Ovary (tissue), 9 donors: ENCODE data around the gene TK2. TPM values are rescaled to one million over a fixed set of nuclear protein-coding genes. Genes with fewer than 3 reads are reported as not detected.

ENCODE experiments used
- DNase-seq, 5 donors: peaks; one replicate each; pipeline ENCODE4 v3.0.0-alpha.2; 2019 to 2020
- H3K27ac ChIP-seq, 2 donors: fragments of 200-600 bp; one replicate each; pipeline versions ENCODE4 v1.5.1 to v1.8.0; 2019 to 2022
- H3K27me3 ChIP-seq: fragments of 200-600 bp; one replicate; pipeline ENCODE4 v1.8.0; 2022
- H3K36me3 ChIP-seq: fragments of 200-600 bp; sonication (generic); one replicate; pipeline ENCODE4 v1.5.1; 2019
- H3K4me1 ChIP-seq: one replicate; pipeline ENCODE4 v1.8.1; 2013; ENCODE audit warnings: mild to moderate bottlenecking, moderate library complexity; ENCODE audit not compliant: insufficient read depth
- H3K4me3 ChIP-seq: fragments of 200-600 bp; sonication (generic); one replicate; pipeline ENCODE4 v1.5.1; 2017
- H3K9me3 ChIP-seq, 2 donors: fragments of 200-600 bp in 1 of 2; sonication (generic) in 1 of 2; one replicate each; pipeline versions ENCODE4 v1.5.1 to v1.8.1; 2013 to 2019; ENCODE audit warnings: mild to moderate bottlenecking in 1 of 2, moderate library complexity in 1 of 2
- CTCF ChIP-seq, 3 donors: fragments of 450-650 bp in 2 of 3; fragments of 200-600 bp in 1 of 3; IDR thresholded peaks; one replicate each; pipeline versions ENCODE4 v1.5.1 to v1.8.0; 2016 to 2022; ENCODE audit warnings: antibody characterized with exemption in 3 of 3, mild to moderate bottlenecking in 1 of 3
- EP300 ChIP-seq: sonication (generic); formaldehyde crosslinking; IDR thresholded peaks from one replicate; pipeline ENCODE4 v1.6.1; 2017; ENCODE audit warnings: antibody characterized with exemption
- POLR2A ChIP-seq: fragments of 450-650 bp; IDR thresholded peaks from one replicate; pipeline ENCODE4 v1.6.1; 2017; ENCODE audit warnings: antibody characterized with exemption, mild to moderate bottlenecking, moderate library complexity
- WGBS, 3 donors: extraction: QIAGEN DNeasy Blood & Tissue Kit in 1 of 3; methylation state at CpG; one replicate each; pipeline versions ENCODE4 v1.1.5 to v1.1.7; 2013 to 2017; 5-methylcytosine and 5-hydroxymethylcytosine counted together
- intact Hi-C, 4 donors: fragments of 100-400 bp; cut with DNase I; formaldehyde crosslinking; loops; one replicate each; pipeline versions ENCODE4 v1.11.0 to v1.15.1; 2022 to 2023
- polyA plus RNA-seq, 2 donors: library from polyadenylated mRNA; stranded (reverse); fragments of 200-250 nt in 1 of 2; fragments of 350-450 nt in 1 of 2; fragmentation: Illumina TruSeq in 1 of 2; extraction: RNeasy Lipid Tissue Mini Kit (QIAGEN cat#74804) in 1 of 2; gene quantifications; one replicate each; pipeline ENCODE4 v1.2.3, GENCODE V29; 2013 to 2014
- total RNA-seq, 7 donors: library from RNA; depleted of rRNA in 2 of 7; stranded (reverse); fragments of >200 nt in 2 of 7; fragmentation: NEBNext Ultra II Directional in 3 of 7; extraction: Animal tissue kit (Norgen Biotek cat#: 25700) in 3 of 7; gene quantifications; one replicate each; pipeline versions ENCODE4 v1.1.0 to v1.2.4, GENCODE V29; 2016 to 2023
- donor health status: DM: no; HTN: no; CAD: no; lungs with moderate emphysema.
- donor health status: DM: no; HTN: no; CAD: no.
- donor health status: Bipolar disorder and iron deficiency.
- donor health status: DM: yes; HTN: yes; CAD: no.
- donor health status: DM: no; HTN: no; CAD: no.
- donor health status: DM: yes; HTN: yes; CAD: no.

The TK2 gene
- total and polyA plus RNA-seq, 9 donors = 17.0 to 80.6 (median 34.0) TPM

GRCh38 chr16:66574531-66574930, 24.6 kb upstream of the TK2 start:
- intact Hi-C loops = no loop called here
- Histone ChIP-seq H3K4me1 (peaks cover 6% of the 10 kb centered on the region), H3K27me3 (no peaks in the 10 kb centered on the region), H3K27ac (no peak overlapping the region), H3K9me3 (no peaks in the 10 kb centered on the region), H3K36me3 (no peaks in the 10 kb centered on the region), H3K4me3 (no peak overlapping the region)
- no peak for DNase-seq
- TF ChIP-seq EP300 = no peak
- no peak for TF ChIP-seq CTCF (IDR thresholded peaks at IDR 0.05)
- no peak for TF ChIP-seq POLR2A
- WGBS, 3 donors = 62 to 75% (median 68%) methylated on average over 3 of the region's 3 CpGs

- peaks cover 5% of the 10 kb centered on the region for H3K4me1 ChIP-seq
- H3K9me3 ChIP-seq = no peaks in the 10 kb centered on the region
- H3K4me3 ChIP-seq = no peak overlapping the region
- 19 to 39% (median 27%) methylated on average over 1 of the region's 1 CpG for WGBS, 3 donors
- H3K27ac ChIP-seq = no peak overlapping the region
- intact Hi-C loops = no loop called here
- H3K36me3 ChIP-seq = no peaks in the 10 kb centered on the region
- H3K27me3 ChIP-seq = no peaks in the 10 kb centered on the region
- no peak for DNase-seq
- TF ChIP-seq EP300 (no peak), POLR2A (no peak), CTCF (IDR thresholded peaks at IDR 0.05) (no peak)
These were observed 24.2 kb upstream of the TK2 start for GRCh38 chr16:66574081-66574480.

GRCh38 chr16:66572356-66572755, 22.4 kb upstream of the TK2 start:
- H3K27me3 ChIP-seq = no peaks in the 10 kb centered on the region
- intact Hi-C loops = no loop called here
- no peaks in the 10 kb centered on the region for H3K36me3 ChIP-seq
- no peak overlapping the region for H3K4me3 ChIP-seq
- H3K4me1 ChIP-seq = peaks cover 1% of the 10 kb centered on the region
- no peak for TF ChIP-seq POLR2A
- TF ChIP-seq CTCF (IDR thresholded peaks at IDR 0.05) = no peak
- TF ChIP-seq EP300 = no peak
- H3K27ac ChIP-seq = no peak overlapping the region
- DNase-seq = no peak
- no peaks in the 10 kb centered on the region for H3K9me3 ChIP-seq
- 75 to 90% (median 87%) methylated on average over 2 of the region's 2 CpGs for WGBS, 3 donors

- intact Hi-C loops = no loop called here
- no peak overlapping the region for H3K4me3 ChIP-seq
- no peak for TF ChIP-seq CTCF (IDR thresholded peaks at IDR 0.05)
- TF ChIP-seq POLR2A = no peak
- H3K4me1 ChIP-seq = peaks cover 1% of the 10 kb centered on the region
- no peaks in the 10 kb centered on the region for H3K36me3 ChIP-seq
- DNase-seq = no peak
- H3K27me3 ChIP-seq = no peaks in the 10 kb centered on the region
- H3K9me3 ChIP-seq = no peaks in the 10 kb centered on the region
- no peak overlapping the region for H3K27ac ChIP-seq
- WGBS, 3 donors = 24 to 38% (median 30%) methylated on average over 3 of the region's 3 CpGs
These were observed 20.0 kb upstream of the TK2 start for GRCh38 chr16:66569827-66570405.
